Measurements from ENCODE around the gene MLLT3.

- TF ChIP-seq CTCF (IDR thresholded peaks at IDR 0.05; ENCODE audit: insufficient read depth, low read depth, low read length) (no peak), EZH2 (IDR thresholded peaks at IDR 0.05; ENCODE audit: insufficient read depth, low read length) (no peak)
Measured at GRCh38 chr9:20418485-20418884, 203.8 kb downstream of the MLLT3 start.
